ENCODE results near the gene NMNAT2. TPM values are rescaled to one million over a fixed set of nuclear protein-coding genes. Genes with fewer than 3 reads are reported as not detected.

The NMNAT2 gene
- total and polyA plus RNA-seq, 2 of the 8 experiments (the other 6 are each of a cell fraction or from before 2014, with no cell fraction given): 6.5 to 20.9 TPM

DNA sequence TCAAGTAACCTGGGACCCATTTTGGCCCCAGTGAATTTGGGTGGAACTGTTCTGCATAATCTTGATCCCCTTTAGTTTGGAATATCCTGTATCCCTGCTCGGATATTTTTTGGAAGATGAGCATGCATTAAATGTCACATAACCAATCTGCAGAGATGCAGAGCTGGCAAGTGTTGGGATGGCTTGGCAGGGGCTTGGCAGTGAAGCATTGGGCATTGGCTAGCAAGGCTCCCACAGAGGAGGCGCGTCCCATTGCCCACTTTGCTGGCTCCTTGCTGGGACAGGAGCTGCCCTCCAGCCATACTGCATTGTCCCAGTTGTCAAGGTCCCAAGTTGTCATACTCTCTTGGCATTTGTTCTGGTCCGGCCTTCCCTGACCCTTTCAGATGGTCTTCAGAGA, 202.2 kb downstream of the NMNAT2 start (continued):
- TF ChIP-seq, protein P1, sequence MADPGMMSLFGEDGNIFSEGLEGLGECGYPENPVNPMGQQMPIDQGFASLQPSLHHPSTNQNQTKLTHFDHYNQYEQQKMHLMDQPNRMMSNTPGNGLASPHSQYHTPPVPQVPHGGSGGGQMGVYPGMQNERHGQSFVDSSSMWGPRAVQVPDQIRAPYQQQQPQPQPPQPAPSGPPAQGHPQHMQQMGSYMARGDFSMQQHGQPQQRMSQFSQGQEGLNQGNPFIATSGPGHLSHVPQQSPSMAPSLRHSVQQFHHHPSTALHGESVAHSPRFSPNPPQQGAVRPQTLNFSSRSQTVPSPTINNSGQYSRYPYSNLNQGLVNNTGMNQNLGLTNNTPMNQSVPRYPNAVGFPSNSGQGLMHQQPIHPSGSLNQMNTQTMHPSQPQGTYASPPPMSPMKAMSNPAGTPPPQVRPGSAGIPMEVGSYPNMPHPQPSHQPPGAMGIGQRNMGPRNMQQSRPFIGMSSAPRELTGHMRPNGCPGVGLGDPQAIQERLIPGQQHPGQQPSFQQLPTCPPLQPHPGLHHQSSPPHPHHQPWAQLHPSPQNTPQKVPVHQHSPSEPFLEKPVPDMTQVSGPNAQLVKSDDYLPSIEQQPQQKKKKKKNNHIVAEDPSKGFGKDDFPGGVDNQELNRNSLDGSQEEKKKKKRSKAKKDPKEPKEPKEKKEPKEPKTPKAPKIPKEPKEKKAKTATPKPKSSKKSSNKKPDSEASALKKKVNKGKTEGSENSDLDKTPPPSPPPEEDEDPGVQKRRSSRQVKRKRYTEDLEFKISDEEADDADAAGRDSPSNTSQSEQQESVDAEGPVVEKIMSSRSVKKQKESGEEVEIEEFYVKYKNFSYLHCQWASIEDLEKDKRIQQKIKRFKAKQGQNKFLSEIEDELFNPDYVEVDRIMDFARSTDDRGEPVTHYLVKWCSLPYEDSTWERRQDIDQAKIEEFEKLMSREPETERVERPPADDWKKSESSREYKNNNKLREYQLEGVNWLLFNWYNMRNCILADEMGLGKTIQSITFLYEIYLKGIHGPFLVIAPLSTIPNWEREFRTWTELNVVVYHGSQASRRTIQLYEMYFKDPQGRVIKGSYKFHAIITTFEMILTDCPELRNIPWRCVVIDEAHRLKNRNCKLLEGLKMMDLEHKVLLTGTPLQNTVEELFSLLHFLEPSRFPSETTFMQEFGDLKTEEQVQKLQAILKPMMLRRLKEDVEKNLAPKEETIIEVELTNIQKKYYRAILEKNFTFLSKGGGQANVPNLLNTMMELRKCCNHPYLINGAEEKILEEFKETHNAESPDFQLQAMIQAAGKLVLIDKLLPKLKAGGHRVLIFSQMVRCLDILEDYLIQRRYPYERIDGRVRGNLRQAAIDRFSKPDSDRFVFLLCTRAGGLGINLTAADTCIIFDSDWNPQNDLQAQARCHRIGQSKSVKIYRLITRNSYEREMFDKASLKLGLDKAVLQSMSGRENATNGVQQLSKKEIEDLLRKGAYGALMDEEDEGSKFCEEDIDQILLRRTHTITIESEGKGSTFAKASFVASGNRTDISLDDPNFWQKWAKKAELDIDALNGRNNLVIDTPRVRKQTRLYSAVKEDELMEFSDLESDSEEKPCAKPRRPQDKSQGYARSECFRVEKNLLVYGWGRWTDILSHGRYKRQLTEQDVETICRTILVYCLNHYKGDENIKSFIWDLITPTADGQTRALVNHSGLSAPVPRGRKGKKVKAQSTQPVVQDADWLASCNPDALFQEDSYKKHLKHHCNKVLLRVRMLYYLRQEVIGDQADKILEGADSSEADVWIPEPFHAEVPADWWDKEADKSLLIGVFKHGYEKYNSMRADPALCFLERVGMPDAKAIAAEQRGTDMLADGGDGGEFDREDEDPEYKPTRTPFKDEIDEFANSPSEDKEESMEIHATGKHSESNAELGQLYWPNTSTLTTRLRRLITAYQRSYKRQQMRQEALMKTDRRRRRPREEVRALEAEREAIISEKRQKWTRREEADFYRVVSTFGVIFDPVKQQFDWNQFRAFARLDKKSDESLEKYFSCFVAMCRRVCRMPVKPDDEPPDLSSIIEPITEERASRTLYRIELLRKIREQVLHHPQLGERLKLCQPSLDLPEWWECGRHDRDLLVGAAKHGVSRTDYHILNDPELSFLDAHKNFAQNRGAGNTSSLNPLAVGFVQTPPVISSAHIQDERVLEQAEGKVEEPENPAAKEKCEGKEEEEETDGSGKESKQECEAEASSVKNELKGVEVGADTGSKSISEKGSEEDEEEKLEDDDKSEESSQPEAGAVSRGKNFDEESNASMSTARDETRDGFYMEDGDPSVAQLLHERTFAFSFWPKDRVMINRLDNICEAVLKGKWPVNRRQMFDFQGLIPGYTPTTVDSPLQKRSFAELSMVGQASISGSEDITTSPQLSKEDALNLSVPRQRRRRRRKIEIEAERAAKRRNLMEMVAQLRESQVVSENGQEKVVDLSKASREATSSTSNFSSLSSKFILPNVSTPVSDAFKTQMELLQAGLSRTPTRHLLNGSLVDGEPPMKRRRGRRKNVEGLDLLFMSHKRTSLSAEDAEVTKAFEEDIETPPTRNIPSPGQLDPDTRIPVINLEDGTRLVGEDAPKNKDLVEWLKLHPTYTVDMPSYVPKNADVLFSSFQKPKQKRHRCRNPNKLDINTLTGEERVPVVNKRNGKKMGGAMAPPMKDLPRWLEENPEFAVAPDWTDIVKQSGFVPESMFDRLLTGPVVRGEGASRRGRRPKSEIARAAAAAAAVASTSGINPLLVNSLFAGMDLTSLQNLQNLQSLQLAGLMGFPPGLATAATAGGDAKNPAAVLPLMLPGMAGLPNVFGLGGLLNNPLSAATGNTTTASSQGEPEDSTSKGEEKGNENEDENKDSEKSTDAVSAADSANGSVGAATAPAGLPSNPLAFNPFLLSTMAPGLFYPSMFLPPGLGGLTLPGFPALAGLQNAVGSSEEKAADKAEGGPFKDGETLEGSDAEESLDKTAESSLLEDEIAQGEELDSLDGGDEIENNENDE (IDR thresholded peaks at IDR 0.05; ENCODE audit: insufficient replicate concordance, low read length): no peak
- no peak for TF ChIP-seq KDM4A (IDR thresholded peaks at IDR 0.05; ENCODE audit: low read depth, low read length, severe bottlenecking)
- no peak for TF ChIP-seq POLR2A (IDR thresholded peaks at IDR 0.05; ENCODE audit: control extremely low read depth in 1 of 2, low read depth in 2 of 2, low read length in 2 of 2)
- no peak for TF ChIP-seq PHF8 (conservative IDR thresholded peaks at IDR 0.05; ENCODE audit: low read depth, low read length)
